ENCODE results near the gene LZTR1.

DNA sequence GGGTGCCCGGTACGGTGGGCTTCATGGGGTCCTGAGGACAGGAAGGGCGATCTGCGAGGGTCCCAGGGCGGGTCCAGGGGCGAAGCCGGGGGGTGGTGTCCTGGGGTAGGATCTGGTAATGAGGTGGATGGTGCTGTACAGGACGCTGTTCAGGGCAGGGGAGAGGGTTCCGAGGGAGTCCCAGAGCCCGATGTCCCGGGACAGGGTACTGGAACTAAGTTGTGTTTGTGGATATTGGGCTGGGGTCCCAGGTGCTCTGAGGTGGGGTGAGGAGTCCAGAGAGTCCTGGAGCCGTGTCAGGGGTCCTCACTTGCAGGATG, 426 bp downstream of the LZTR1 start:
- TF ChIP-seq, protein P1, sequence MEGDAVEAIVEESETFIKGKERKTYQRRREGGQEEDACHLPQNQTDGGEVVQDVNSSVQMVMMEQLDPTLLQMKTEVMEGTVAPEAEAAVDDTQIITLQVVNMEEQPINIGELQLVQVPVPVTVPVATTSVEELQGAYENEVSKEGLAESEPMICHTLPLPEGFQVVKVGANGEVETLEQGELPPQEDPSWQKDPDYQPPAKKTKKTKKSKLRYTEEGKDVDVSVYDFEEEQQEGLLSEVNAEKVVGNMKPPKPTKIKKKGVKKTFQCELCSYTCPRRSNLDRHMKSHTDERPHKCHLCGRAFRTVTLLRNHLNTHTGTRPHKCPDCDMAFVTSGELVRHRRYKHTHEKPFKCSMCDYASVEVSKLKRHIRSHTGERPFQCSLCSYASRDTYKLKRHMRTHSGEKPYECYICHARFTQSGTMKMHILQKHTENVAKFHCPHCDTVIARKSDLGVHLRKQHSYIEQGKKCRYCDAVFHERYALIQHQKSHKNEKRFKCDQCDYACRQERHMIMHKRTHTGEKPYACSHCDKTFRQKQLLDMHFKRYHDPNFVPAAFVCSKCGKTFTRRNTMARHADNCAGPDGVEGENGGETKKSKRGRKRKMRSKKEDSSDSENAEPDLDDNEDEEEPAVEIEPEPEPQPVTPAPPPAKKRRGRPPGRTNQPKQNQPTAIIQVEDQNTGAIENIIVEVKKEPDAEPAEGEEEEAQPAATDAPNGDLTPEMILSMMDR (IDR thresholded peaks at IDR 0.05; ENCODE audit: low read depth, low read length) = no peak
- TF ChIP-seq POLR2A (IDR thresholded peaks at IDR 0.05; ENCODE audit: extremely low read depth, insufficient read length) = no peak
- TF ChIP-seq, protein P2, sequence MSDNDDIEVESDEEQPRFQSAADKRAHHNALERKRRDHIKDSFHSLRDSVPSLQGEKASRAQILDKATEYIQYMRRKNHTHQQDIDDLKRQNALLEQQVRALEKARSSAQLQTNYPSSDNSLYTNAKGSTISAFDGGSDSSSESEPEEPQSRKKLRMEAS (IDR thresholded peaks at IDR 0.05; ENCODE audit: low read depth, low read length) = no peak

Measured in NB4 (cell line).